IPS-18c (cell line): Measurements from ENCODE around the gene PCNX1.
"Not testable (repeated sequence)": the region's sequence is repeated elsewhere in the genome, so short reads cannot be mapped to it uniquely, and the experiment has no call there.

Experiments
- H3K4me3 ChIP-seq: 2 replicates; pipeline ENCODE4 v1.7.0; 2013; ENCODE audit warnings: low read depth, mild to moderate bottlenecking, low read length, moderate library complexity; ENCODE audit not compliant: insufficient read depth
- H3K9me3 ChIP-seq: one replicate; pipeline ENCODE4 v1.6.1; 2013; ENCODE audit warnings: mild to moderate bottlenecking, low read length, moderate library complexity; ENCODE audit not compliant: control insufficient read depth, insufficient read depth

Gene PCNX1

GRCh38 chr14:71019917-71020316, 112.7 kb downstream of the PCNX1 start:
- H3K4me3 ChIP-seq, H3K9me3 ChIP-seq: not testable (repeated sequence)

- H3K4me3 ChIP-seq, result no peak overlapping the region
- H3K9me3 ChIP-seq, result peaks cover 3% of the 10 kb centered on the region
These were observed 114.2 kb downstream of the PCNX1 start for GRCh38 chr14:71021347-71022011.

- peaks cover 3% of the 10 kb centered on the region for H3K9me3 ChIP-seq
- no peak overlapping the region for H3K4me3 ChIP-seq
These were observed 115.0 kb downstream of the PCNX1 start for GRCh38 chr14:71022012-71022869.

- peaks cover 3% of the 10 kb centered on the region for H3K9me3 ChIP-seq
- H3K4me3 ChIP-seq, result no peak overlapping the region
These were observed 115.7 kb downstream of the PCNX1 start for GRCh38 chr14:71022939-71023338.

GRCh38 chr14:71029236-71029781, 122.0 kb downstream of the PCNX1 start:
- Histone ChIP-seq H3K4me3 (no peak overlapping the region), H3K9me3 (no peaks in the 10 kb centered on the region)

- no peaks in the 10 kb centered on the region for H3K9me3 ChIP-seq
- no peak overlapping the region for H3K4me3 ChIP-seq
These were observed 123.7 kb downstream of the PCNX1 start for GRCh38 chr14:71031000-71031399.

- peaks cover 2% of the 10 kb centered on the region for H3K9me3 ChIP-seq
- no peak overlapping the region for H3K4me3 ChIP-seq
These were observed 129.2 kb downstream of the PCNX1 start for GRCh38 chr14:71036433-71036832.

GRCh38 chr14:71048393-71048792, 141.1 kb downstream of the PCNX1 start:
- Histone ChIP-seq H3K9me3 (no peaks in the 10 kb centered on the region), H3K4me3 (no peak overlapping the region)

GRCh38 chr14:71049435-71050133, 142.3 kb downstream of the PCNX1 start:
- H3K9me3 ChIP-seq, result no peaks in the 10 kb centered on the region
- H3K4me3 ChIP-seq, result no peak overlapping the region

- H3K9me3 ChIP-seq, result no peaks in the 10 kb centered on the region
- no peak overlapping the region for H3K4me3 ChIP-seq
These were observed 143.1 kb downstream of the PCNX1 start for GRCh38 chr14:71050227-71050823.

GRCh38 chr14:71054706-71055105, 147.4 kb downstream of the PCNX1 start:
- no peaks in the 10 kb centered on the region for H3K9me3 ChIP-seq
- H3K4me3 ChIP-seq, result no peak overlapping the region

- H3K9me3 ChIP-seq, result no peaks in the 10 kb centered on the region
- no peak overlapping the region for H3K4me3 ChIP-seq
These were observed 148.9 kb downstream of the PCNX1 start for GRCh38 chr14:71056168-71056567.

GRCh38 chr14:71060274-71060673, 153.0 kb downstream of the PCNX1 start:
- no peak overlapping the region for H3K4me3 ChIP-seq
- H3K9me3 ChIP-seq, result peaks cover 2% of the 10 kb centered on the region

- no peak overlapping the region for H3K4me3 ChIP-seq
These were observed 153.7 kb downstream of the PCNX1 start for GRCh38 chr14:71060825-71061455.

GRCh38 chr14:71061458-71061857, 154.2 kb downstream of the PCNX1 start:
- Histone ChIP-seq H3K9me3 (peaks cover 2% of the 10 kb centered on the region), H3K4me3 (no peak overlapping the region)

More at GRCh38 chr14:71060825-71061455, 153.7 kb downstream of the PCNX1 start:
- peaks cover 2% of the 10 kb centered on the region for H3K9me3 ChIP-seq

GRCh38 chr14:71062581-71063303, 155.5 kb downstream of the PCNX1 start:
- H3K9me3 ChIP-seq, result peaks cover 2% of the 10 kb centered on the region
- no peak overlapping the region for H3K4me3 ChIP-seq
